Measurements from ENCODE around the gene TSR3. TPM values are rescaled to one million over a fixed set of nuclear protein-coding genes. Genes with fewer than 3 reads are reported as not detected.

Gene TSR3
- total RNA-seq, 2 donors from 2014 or later, result 64.9 to 67.4 TPM

DNA sequence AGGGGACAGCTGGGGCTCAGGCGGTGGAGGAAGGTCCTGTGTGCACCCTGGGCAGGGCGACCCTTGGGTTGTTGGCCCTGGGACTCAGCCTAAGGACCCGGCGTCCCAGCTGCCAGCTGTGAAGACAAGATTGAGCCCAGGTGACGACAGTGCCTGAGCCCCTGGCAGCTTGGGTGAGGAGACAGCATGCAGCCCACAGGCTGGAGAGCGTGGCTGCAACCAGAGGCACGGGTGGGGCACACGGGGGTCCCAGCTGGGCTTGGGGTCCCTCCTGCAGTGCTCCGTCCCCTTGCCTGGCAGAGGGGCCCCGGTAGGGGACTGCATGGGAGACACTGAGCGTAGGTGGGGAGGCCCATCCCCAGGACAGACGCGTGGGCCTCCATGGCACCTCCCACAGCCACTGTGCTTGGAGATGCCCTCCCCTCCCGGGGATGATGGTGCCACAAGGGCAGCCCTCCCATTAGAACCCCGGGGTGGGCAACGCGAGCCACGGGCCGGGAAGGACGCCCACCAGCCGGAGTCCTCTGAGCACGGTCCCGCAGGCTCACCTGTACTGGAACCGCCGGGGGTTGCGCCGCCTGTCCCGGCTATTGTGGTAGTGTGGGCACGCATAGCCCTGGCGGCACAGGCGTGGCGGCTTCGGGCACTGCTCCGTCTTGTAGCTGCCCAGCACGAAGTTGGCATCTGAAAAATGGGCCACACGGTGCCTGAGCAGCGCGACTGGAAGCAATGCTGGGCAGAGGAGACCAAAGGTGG is 47.3 kb upstream of the TSR3 start:
- H3K4me1 ChIP-seq (ENCODE audit: control insufficient read depth, insufficient read depth, low read length), result no peaks in the 10 kb centered on the region
- DNase-seq, result no peak
- no peak overlapping the region for H3K9ac ChIP-seq (ENCODE audit: extremely low read depth, low read length, poor library complexity, severe bottlenecking)
- no peaks in the 10 kb centered on the region for H3K9me3 Mint-ChIP-seq
- H3K4me1 Mint-ChIP-seq, result no peaks in the 10 kb centered on the region
- WGBS, 2 experiments (ENCODE audit: insufficient coverage in 1 of 2, insufficient read length in 1 of 2), result 95 to 96% methylated on average over 33 to 38 of the region's 38 CpGs
- TF ChIP-seq, protein P1, sequence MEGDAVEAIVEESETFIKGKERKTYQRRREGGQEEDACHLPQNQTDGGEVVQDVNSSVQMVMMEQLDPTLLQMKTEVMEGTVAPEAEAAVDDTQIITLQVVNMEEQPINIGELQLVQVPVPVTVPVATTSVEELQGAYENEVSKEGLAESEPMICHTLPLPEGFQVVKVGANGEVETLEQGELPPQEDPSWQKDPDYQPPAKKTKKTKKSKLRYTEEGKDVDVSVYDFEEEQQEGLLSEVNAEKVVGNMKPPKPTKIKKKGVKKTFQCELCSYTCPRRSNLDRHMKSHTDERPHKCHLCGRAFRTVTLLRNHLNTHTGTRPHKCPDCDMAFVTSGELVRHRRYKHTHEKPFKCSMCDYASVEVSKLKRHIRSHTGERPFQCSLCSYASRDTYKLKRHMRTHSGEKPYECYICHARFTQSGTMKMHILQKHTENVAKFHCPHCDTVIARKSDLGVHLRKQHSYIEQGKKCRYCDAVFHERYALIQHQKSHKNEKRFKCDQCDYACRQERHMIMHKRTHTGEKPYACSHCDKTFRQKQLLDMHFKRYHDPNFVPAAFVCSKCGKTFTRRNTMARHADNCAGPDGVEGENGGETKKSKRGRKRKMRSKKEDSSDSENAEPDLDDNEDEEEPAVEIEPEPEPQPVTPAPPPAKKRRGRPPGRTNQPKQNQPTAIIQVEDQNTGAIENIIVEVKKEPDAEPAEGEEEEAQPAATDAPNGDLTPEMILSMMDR (conservative IDR thresholded peaks at IDR 0.05), result no peak
- no peak overlapping the region for H3K27ac ChIP-seq (ENCODE audit: low read depth, low read length)
- no peak overlapping the region for H3K4me3 Mint-ChIP-seq
- H3K27me3 Mint-ChIP-seq (ENCODE audit: insufficient read depth), result no peaks in the 10 kb centered on the region
- H3K27ac Mint-ChIP-seq, result no peak overlapping the region
- peaks cover 44% of the 10 kb centered on the region for H3K36me3 Mint-ChIP-seq (ENCODE audit: low read depth)
- peaks cover 9% of the 10 kb centered on the region for H3K36me3 ChIP-seq (ENCODE audit: control insufficient read depth, insufficient read depth, low read length)
- H3K9me3 ChIP-seq (ENCODE audit: control insufficient read depth, low read length), result no peaks in the 10 kb centered on the region
- H3K4me3 ChIP-seq (ENCODE audit: low read length), result no peak overlapping the region
- no peaks in the 10 kb centered on the region for H3K27me3 ChIP-seq (ENCODE audit: control insufficient read depth, insufficient read depth, low read length, poor library complexity, severe bottlenecking)

DNA sequence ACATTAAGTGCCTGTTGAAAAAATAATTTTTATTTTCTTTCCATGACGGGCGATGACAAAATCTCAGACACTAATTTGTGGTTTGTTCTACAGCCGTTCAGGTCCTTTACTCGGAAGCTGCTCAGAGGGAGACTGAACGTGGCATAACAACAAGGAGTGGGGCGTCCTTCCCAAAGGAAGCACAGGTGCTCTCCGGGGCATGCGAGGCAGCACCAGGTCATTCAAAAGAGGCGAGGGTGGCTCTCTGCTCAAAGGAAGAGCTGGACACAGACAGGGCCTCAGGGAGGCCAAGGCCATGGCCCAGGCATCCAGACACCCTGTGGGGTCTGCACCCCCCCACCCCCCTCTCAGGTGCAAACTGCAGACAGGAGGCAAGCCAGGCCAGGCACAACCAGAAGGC is 46.7 kb upstream of the TSR3 start:
- Histone ChIP-seq H3K27me3 (ENCODE audit: control insufficient read depth, insufficient read depth, low read length, poor library complexity, severe bottlenecking) (no peaks in the 10 kb centered on the region), H3K36me3 (ENCODE audit: control insufficient read depth, insufficient read depth, low read length) (peaks cover 9% of the 10 kb centered on the region), H3K27ac (ENCODE audit: low read depth, low read length) (no peak overlapping the region), H3K4me1 (ENCODE audit: control insufficient read depth, insufficient read depth, low read length) (no peaks in the 10 kb centered on the region), H3K9me3 (ENCODE audit: control insufficient read depth, low read length) (no peaks in the 10 kb centered on the region), H3K4me3 (ENCODE audit: low read length) (no peak overlapping the region), H3K9ac (ENCODE audit: extremely low read depth, low read length, poor library complexity, severe bottlenecking) (no peak overlapping the region)
- H3K9me3 Mint-ChIP-seq, result no peaks in the 10 kb centered on the region
- no peak overlapping the region for H3K27ac Mint-ChIP-seq
- H3K27me3 Mint-ChIP-seq (ENCODE audit: insufficient read depth), result no peaks in the 10 kb centered on the region
- TF ChIP-seq, protein P1 (conservative IDR thresholded peaks at IDR 0.05), result no peak
- no peaks in the 10 kb centered on the region for H3K4me1 Mint-ChIP-seq
- 92 to 97% methylated on average over 9 of the region's 9 CpGs for WGBS, 2 experiments (ENCODE audit: insufficient coverage in 1 of 2, insufficient read length in 1 of 2)
- DNase-seq, result no peak
- no peak overlapping the region for H3K4me3 Mint-ChIP-seq
- peaks cover 42% of the 10 kb centered on the region for H3K36me3 Mint-ChIP-seq (ENCODE audit: low read depth)

DNA sequence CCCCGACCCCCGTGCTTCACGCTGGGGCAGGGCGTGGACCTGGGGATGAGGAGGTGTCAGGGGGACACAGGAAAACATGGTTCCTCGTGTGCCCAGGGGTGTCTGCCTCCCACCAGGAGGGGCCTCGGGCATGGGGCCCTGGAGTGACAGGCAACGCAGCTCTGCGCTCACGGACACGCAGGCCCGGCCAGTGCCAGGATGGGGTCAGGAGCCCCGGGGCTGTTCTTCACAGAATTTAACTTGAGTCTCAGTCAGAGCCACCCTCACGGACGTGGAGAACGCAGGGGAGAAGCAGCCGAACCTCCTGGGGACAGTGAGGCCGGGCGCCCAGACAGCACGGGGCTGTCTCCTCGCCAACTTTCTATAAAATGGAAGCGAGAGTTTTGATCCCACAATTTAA is 46.1 kb upstream of the TSR3 start:
- no peaks in the 10 kb centered on the region for H3K27me3 Mint-ChIP-seq (ENCODE audit: insufficient read depth)
- Histone ChIP-seq H3K9ac (ENCODE audit: extremely low read depth, low read length, poor library complexity, severe bottlenecking) (no peak overlapping the region), H3K4me1 (ENCODE audit: control insufficient read depth, insufficient read depth, low read length) (no peaks in the 10 kb centered on the region), H3K27me3 (ENCODE audit: control insufficient read depth, insufficient read depth, low read length, poor library complexity, severe bottlenecking) (no peaks in the 10 kb centered on the region), H3K27ac (ENCODE audit: low read depth, low read length) (no peak overlapping the region), H3K36me3 (ENCODE audit: control insufficient read depth, insufficient read depth, low read length) (peaks cover 9% of the 10 kb centered on the region), H3K9me3 (ENCODE audit: control insufficient read depth, low read length) (no peaks in the 10 kb centered on the region), H3K4me3 (ENCODE audit: low read length) (no peak overlapping the region)
- 96% methylated on average over 9 to 20 of the region's 21 CpGs for WGBS, 2 experiments (ENCODE audit: insufficient coverage in 1 of 2, insufficient read length in 1 of 2)
- no peak overlapping the region for H3K4me3 Mint-ChIP-seq
- DNase-seq, result no peak
- no peaks in the 10 kb centered on the region for H3K4me1 Mint-ChIP-seq
- no peaks in the 10 kb centered on the region for H3K9me3 Mint-ChIP-seq
- H3K36me3 Mint-ChIP-seq (ENCODE audit: low read depth), result peaks cover 45% of the 10 kb centered on the region
- TF ChIP-seq, protein P1 (conservative IDR thresholded peaks at IDR 0.05), result no peak
- no peak overlapping the region for H3K27ac Mint-ChIP-seq

All from endodermal cell (in vitro differentiated cells).